ENCODE data around the gene DEGS2.

The DEGS2 gene

DNA sequence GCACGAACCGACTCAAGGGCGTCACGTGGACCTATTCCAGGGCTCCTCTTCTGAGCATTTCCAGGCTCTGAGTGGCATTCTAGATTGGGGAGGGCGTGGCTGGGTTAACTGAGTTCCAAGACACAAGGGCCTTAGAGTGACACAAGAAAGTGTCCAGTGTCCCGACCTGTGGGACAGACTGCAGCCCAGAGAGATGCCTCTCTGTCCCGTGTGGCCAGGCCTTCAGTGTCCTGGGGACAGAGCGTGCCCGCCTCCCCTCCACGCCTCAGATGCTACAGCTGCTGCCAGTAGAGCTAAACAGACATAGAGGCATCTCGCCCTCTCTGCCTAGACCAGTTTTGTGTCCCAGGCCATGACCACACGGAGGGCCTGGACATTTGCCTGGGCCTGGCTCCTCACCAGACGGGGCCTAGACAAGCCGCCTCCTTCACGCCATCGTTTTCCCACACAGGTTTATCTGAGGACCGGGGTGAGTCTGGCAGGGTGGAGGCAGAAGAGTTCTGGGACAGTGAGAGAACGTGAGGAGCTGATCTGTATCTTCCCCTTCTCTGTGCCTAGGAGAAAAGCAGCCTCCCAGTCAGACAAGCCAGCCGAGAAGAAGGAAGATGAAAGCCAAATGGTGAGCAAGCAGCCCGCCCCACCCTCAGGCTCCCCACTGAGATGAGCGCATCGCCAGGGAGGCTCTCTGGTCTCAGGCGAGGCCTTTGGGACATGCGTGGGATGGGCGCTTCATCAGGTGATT is 27.1 kb downstream of the DEGS2 start:
- no peak for DNase-seq (ENCODE audit: low spot score)

DNA sequence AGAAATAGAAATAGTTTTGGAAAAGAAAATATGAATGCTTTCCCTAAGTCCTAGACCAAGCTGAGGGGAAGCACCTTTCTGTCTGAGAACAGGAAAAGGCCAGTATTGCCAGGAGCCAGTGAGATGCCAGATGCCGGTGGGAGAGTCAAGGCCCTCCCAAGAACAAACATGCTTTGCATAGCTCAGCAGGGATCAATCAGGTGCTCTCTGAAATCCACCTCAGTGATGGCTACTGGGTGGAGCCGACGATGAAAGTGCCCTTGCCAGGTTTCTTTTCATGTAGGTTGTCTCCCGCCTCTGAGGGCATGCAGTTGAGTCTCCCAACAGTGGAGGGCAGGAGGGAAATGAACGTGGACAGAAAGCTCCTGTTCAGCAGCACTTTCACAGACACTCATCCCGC is 28.3 kb downstream of the DEGS2 start:
- DNase-seq (ENCODE audit: low spot score) = no peak

DNA sequence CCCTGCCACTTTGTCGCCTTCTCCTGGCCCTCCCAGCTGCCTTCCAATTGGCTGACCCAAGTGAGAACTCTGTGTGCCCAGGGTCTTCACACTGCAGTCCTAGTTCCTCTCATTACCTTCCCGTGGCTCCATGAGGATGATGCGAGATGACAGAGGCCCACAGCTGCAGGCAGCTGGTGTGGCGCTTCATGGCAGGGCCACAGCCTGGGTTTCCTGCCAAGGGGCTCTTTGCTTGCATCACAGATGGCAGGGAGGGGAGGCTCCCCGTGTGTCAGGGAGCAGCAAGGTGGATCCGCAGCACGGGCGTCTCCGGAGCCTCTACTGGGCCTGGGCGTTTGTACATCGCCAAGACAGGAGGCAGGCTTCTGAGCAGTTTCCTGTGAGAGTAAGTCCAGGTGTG is 28.9 kb downstream of the DEGS2 start:
- no peak for DNase-seq (ENCODE audit: low spot score)

DNA sequence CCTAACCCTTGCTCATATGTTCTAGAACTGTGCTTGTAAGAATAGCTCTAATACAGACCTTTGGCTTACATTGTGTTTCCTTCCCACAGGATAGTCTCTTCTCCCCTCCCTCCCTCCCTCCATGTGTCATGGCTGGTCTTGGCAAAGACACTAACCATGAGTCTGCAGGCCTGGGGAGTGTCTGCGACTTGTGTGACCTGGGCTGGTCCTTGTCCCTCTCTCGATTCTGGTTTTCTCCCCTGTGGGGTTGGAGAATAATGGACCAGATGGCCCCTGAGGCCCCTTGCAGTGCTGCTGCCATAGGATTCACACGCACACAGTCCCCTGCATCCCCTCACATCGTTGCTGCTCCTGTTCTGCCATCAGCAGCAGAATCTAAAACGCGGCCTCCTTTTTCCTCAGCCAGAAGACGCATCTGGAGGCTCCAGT is 30.3 kb downstream of the DEGS2 start:
- DNase-seq (ENCODE audit: low spot score) = no peak

DNA sequence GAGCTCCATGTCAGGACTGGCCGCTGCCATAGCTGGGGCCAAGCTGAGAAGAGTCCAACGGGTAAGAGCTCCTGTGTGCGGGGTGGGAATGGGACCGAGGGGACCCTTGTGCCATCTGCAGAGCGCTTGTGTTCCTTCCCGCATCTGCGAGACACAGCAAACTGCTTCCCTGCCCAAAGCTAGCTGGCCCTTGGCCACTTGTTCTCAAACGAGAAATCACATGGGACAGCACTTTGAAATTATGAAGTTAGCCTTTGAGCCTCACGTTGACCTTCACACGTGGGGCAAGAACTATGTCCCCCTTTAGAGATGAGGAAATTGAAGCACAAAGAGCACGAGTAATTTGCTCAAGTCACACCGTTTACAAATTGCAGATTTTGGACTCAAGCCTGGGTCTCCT is 30.8 kb downstream of the DEGS2 start:
- no peak for DNase-seq (ENCODE audit: low spot score)

DNA sequence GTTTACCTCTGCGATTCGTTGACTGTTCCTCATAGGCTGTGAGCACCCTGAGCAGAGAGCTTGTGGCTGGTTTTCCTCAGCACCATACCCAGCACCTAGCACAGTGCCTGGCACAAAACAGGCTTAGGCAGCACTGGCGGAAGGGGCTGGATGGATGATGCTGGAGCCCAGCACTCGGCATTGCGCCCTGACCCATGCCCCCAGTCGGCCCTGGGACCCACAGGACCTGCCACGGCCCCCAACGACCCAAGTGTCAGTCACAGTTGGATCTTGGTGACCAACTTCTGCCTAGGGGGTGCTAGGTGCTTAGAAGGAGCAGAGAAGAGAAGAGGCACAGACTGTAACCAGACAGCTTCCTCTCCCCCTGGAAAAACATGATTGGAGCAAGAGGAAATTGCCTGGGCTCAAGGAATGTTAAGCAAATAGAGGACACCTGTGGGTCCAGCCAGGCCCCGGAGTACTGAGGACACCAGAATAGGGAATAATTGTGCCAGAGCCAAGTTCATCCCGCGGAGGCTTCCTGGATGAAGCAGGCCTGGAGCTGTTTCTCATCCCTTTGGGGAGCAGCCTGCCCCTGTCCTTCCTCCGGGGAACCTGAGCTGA is 31.5 kb downstream of the DEGS2 start:
- DNase-seq (ENCODE audit: low spot score) = no peak

DNA sequence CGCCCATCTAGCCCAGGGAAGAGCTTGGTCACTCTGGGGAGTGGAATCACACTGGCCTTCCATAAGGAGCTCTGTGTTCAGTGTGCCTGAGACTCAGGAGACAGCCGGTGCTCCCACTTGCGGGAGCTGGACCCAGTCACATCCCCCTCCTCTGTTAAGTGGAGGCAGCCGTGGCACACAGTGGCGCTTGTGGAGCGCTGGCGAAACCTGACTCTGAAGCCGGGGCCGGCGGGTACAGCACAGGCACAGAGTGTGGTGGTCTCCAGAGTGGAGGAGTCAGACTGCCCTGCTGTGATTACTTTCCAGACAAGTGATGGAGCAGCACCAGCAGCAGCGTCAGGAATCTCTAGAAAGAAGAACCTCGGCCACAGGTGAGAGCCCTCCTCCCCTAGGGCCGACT is 33.0 kb downstream of the DEGS2 start:
- no peak for DNase-seq (ENCODE audit: low spot score)

DNA sequence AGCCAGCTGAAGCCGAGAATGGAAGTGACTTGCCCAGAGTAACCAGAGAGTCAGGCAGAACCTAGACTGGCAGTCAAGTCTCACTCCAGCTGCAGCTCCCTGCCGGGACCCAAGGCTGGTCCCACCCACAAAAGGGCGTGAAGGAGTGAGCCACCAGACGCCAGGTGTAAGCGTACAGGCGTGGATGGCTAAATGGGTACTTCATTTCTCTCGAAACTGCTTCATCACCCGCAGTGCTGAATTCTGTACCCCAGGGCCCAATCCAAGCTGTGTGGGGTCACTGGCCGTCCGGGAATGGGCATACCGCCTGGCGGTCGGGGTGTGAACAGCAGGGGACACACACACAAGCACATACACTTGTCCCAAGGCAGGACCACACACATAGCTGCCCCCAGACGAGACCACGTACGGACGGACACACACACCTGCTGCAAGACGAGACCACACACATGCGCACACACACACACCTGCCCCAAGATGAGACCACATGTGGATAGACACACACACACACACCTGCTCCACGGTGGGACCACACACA is 34.8 kb downstream of the DEGS2 start:
- no peak for DNase-seq (ENCODE audit: low spot score)

DNA sequence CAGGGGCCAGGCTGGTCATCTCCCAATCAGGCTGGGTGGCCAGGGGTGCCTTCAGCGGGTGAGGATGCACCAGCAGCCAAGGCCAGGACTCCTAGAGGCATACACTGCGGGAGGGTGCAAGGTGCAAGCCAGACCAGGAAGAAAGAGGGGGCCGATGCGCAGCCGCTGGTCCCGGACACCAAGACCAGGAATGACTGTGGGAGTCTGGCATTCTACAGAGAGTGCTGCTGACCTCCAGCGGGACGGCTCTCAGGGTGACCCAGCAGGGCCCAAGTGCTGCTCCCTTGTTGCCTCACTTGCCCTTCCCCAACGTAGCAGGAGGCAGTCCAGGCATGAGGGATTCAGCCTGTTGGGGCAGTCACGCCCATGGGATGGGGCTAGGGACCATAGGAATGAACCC is 35.8 kb downstream of the DEGS2 start:
- no peak for DNase-seq (ENCODE audit: low spot score)

DNA sequence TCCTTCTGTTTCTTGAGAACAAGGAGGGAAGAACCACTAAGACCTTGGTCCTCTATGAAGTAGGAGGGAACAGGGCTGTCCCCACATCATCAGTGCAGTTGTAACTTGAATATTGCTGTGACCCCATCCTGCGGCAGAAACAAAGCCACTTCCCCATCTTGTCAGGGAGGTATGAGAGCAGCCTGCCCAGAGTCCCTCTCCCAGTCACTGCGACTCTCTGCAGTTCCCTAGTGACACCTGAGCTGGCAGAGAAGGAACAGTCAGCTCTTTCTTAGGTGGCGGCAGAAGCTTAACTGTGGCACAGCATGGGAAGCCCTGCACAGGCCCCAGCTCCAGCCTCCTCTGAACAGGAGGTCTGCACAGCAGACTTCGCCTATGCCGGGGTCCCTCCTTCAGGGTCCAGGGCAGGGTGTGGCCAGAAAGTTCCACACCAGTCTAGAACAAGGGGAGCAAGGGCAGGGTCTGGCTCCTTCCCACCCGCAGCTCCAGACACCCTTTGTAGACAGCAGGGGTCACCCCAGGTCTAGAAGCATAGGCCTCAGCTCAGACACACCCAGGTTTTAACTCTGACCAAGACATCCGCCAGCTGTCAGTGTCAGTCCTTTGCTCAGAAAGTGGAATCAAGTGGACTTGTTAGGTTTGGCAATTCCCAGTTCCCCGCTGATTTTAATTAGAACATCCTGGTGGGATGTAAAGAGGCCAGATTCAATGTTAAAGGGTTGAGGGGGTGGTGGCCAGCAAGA is 36.8 kb downstream of the DEGS2 start:
- DNase-seq (ENCODE audit: low spot score) = no peak

DNA sequence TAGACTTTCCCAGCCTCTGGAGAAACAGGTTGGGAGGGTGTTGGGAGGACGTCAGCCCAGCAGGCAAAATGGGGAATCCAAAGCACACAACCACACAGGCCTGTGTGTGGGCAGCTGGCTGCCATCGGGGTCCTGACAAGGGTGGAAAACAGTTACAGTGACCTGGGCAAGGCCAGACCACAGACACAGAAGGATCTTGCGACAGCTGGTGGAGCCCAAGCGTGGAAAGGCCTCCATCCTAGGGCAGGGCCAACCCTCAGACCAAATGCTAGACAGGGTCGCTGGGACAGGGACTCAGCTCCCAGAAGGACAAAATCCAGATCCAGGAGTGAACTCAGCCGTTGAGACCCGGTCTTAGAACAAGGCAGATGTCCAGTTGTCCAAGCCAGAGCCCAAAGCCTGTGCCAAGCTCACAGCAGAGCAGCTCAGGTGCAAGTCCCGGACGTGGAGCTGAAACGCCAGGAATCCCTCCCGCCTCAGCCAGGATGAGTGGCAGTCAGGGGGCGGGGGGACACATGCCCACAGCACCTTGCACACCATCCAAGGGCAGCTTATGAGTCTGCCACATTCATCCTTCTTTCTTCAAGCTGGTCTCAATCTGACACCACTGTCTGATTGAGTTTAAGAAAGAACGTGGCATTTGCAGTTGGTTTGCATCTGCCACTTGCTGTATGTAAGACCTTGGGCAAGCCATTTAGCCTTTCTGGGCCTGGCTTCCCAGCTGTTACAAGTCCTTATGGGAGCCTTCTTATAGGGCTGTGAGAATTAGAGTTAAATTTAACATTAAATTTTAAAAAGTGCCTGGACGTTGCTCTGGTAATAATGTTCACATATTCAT is 37.6 kb downstream of the DEGS2 start:
- DNase-seq (ENCODE audit: low spot score) = no peak

DNA sequence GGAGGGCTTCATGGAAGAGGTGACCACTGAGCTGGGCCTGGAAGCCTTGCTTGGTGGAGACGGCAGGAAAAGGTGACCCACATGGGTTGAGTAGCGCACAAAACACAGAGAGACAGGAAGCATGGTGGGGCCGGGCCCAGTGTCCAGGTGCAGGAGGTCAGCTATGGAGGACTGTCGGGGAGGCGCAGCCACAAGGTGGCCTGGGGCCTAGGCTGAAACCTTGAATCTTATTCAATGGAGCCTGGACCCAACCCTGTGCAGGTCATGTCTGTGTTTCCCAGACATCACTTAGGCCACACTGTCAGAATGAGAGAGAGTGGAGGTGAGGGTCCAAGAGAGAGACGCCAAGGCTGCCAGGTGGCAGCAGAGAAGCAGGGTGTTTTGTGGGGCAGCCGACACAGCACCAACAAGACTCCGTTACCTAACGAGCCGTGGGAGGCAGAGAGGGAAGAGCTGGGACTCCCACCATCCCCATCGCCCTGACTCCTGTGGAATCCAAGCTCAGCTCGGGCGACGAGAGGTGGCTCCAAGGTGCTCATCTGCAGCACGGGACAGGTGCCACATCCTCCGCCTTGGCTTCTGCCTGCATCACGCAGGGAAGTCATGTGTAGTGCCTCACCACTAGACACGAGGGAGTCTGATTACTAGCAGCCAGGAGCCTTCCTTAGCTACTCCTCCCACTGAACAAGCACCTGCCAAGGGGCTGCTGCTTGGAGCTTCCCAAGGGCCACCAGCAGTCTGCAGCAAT is 38.7 kb downstream of the DEGS2 start:
- no peak for DNase-seq (ENCODE audit: low spot score)

DNA sequence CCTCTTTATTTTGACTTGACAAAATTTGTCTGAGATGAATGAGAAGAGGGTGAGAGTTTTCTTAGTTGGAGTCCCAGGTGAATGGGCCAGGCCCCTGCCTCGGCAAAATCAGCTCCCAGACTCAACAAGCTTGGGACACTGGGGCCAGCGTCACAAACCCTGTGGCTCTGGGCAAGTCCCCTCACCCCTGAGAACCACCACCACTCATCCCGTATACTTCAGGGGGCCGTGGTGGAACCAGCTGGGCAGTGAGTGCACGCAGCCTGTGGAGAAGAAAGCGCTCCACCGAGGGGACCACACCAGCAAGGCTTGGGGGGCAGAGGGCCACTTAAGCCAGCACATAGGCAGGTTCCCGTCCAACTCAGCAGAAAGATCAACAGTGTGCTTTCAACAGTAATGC is 40.2 kb downstream of the DEGS2 start:
- no peak for DNase-seq (ENCODE audit: low spot score)

DNA sequence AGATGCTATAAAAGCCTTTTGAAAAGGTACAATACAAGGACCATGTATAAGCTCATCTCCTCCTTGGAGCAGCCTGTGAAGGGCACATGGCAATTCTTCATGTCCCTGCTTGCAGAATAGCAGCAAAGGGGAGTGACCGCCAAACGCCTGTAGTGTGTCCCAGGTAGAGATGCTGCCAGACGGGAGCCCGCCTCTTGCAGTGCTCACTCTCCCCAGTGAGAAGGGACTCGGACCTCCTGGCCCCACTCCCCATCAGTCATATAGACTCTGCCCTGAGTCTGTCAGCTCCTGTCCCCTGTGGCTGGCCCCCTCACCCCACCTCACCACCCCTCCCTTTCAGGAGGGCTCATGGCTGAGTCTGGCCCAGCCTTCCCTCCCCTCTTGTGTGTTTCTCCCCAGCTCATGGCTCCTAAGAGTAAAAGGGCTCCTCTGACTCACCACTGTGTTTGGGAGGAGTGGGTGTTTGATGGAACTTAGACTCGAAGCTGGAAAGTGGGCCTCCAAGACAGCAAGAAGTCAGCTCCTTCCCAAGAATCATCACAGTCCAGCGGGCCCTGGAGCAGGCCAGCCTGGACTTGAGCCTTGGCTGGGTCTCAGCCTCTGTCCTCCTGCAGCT is 40.9 kb downstream of the DEGS2 start:
- no peak for DNase-seq (ENCODE audit: low spot score)

DNA sequence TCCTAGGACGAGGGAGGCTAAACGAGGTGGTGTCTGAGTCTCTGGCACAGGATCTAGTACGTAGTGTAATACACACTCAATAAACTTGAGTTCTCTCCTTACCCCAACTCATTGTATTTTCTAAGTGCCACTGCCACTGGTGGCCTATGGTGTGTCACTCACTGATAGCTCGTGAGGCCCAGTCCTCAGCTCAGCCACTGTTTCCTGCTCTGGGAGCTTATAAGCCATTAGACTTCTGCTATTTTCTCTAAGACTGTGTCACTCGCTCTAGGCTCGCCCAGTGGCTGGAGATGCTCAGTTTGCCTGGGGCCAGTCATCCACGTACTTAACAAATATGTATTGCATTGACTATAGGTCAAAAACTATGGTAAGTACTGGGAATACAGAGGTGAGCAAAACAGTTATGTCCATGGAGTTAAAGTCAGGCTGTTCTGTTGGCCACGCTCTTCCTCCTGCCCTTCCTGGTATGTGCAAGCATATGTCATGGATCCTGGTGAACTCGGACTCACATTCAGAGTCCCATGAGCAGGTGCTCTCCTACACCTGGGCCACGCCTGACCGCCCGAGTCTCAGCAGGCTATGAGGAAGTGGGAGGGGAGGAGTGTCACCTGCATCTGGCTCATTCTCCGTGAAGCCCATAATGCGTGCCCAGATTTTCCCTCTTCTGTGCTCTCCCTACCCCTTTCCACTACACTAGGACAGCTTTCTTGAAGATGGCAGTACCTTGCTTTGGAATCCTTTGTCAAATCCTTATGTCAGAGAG is 41.6 kb downstream of the DEGS2 start:
- DNase-seq (ENCODE audit: low spot score) = no peak

DNA sequence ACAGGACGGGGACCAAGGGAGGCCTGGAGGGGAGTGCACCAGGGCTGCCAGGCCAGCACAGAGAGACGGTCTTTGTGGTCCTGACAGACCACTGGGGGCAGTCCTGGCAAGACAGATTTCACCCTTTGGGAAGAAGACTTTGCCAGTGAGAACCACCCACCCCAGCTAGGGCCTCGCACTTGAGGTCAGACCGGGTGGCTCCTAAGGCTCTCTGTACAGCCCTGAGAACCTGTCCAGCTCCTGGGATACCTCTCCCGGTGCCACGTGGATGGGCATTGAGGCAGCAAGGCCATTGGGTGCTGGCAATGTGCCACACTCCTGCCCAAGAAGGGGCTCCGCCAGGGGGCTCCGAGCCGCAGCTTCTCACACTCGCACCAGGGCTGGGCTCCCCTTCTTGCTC is 42.4 kb downstream of the DEGS2 start:
- no peak for DNase-seq (ENCODE audit: low spot score)

DNA sequence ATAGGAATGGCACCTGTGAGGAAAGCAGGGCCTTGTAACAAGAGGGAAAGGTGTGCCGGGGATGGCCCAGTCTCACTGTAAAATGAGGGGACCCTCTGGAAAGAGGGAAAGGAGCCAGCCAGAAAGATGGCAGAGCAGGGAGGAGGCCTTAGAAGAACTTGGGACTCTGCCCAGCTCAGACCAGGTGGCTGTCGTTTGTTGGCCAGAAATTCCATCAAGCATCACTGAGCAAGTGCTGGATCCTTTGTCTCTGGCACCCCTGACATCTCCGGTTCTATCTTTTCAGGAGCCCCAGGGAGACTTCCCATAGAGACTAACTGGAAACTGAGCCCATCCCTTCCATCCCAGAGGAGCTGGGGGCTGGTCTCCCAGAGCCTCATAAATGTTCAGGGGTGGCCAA is 43.3 kb downstream of the DEGS2 start:
- no peak for DNase-seq (ENCODE audit: low spot score)

DNA sequence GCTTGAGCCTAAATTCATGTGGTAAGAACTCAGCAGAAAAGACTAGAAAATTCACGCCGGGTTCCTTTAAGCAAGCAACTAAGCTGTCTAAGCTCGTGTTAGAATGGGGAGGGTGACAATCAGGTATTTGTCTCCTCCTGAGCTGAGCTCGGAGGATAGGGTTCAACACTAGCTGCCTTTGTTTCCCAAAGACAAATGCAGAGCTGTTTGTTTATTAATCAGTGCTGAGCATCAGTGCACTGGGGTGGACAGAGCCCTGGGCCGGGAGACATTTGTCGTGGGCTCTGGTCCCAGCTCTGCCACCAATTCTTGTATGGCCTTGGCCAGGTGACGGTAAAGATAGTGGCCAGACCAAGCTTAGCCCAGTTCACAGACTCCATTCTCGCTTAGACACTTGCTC is 43.7 kb downstream of the DEGS2 start:
- DNase-seq (ENCODE audit: low spot score) = no peak

DNA sequence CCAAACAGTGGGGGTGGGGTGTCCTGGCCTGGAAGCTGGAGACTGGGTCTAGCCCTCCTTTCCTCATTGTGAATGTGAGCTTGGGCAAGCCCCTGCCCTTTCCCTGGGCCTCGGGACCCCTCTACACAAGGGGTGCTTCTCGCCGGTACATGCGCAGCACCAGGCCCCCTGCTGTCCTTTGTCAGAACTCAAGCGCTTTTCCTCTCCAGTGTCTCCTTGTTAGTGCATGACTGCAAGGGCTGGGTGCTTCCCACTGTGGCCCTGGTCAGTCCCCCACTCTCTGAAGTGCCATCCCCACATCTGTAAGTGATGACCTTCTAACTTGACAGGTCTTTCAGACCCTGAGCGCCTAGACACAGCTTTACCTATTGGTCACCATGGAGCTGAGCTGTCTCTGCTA is 44.2 kb downstream of the DEGS2 start:
- no peak for DNase-seq (ENCODE audit: low spot score)

DNA sequence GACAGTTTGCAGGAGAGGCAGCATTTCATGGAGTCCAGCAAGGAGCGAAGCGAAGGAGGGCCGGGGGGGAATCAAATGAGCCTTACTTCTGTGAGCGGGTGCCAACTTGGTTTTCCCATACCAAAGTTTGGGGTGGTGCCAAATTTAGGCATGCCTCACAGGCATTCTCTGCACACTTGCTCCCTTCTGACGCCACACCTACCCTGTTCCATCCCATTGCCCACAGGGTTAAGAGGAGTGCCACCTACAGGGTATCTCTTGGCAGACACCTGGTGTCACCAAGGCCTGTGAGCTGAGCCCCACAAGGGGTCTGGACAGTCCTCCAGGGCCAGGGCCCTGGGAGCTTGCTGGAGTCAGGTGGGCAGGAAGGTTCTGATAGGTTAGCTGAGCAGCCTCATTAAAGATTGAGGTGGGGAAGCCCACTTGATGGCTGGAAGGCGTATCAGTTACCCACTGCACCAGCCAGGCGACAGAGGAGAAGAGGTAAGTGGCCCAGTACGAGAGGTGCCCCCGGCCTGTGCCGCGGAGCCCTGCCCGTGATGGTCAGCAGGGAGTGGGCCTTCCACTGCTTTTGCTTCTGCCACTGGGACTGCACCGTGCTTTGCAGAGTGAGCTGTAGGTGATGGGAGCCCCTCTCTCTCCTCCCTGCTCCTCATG is 45.2 kb downstream of the DEGS2 start:
- no peak for DNase-seq (ENCODE audit: low spot score)

All from ecto neural progenitor cell (in vitro differentiated cells).